ENCODE data around the gene TNFSF18.

Gene TNFSF18

GRCh38 chr1:172997941-172998361 is 52.8 kb downstream of the TNFSF18 start:
- Histone ChIP-seq H3K4me1 (ENCODE audit: low read length) (no peaks in the 10 kb centered on the region), H3K27me3 (ENCODE audit: low read depth, low read length) (no peaks in the 10 kb centered on the region), H2AFZ (ENCODE audit: low read depth, low read length) (no peak overlapping the region), H3K4me2 (ENCODE audit: low read length) (no peak overlapping the region), H3K4me3 (ENCODE audit: low read length) (no peak overlapping the region), H3K79me2 (ENCODE audit: low read length) (no peaks in the 10 kb centered on the region), H4K20me1 (ENCODE audit: insufficient read depth, low read length) (no peaks in the 10 kb centered on the region), H3K27ac (ENCODE audit: low read length) (no peak overlapping the region), H3K9me3 (ENCODE audit: insufficient read depth, low read length) (0 out of 2 replicates have a peak, but pooled peaks cover 3% of the 10 kb centered on the region), H3K9ac (ENCODE audit: low read length) (no peak overlapping the region), H3K36me3 (replicated peaks; ENCODE audit: low read depth, low read length) (no peaks in the 10 kb centered on the region)
- TF ChIP-seq, protein P1, sequence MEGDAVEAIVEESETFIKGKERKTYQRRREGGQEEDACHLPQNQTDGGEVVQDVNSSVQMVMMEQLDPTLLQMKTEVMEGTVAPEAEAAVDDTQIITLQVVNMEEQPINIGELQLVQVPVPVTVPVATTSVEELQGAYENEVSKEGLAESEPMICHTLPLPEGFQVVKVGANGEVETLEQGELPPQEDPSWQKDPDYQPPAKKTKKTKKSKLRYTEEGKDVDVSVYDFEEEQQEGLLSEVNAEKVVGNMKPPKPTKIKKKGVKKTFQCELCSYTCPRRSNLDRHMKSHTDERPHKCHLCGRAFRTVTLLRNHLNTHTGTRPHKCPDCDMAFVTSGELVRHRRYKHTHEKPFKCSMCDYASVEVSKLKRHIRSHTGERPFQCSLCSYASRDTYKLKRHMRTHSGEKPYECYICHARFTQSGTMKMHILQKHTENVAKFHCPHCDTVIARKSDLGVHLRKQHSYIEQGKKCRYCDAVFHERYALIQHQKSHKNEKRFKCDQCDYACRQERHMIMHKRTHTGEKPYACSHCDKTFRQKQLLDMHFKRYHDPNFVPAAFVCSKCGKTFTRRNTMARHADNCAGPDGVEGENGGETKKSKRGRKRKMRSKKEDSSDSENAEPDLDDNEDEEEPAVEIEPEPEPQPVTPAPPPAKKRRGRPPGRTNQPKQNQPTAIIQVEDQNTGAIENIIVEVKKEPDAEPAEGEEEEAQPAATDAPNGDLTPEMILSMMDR (IDR thresholded peaks at IDR 0.05; ENCODE audit: low read depth, low read length), result no peak
- TF ChIP-seq EZH2phosphoT487 (IDR thresholded peaks at IDR 0.05; ENCODE audit: low read depth), result no peak

GRCh38 chr1:172993640-172994039 is 57.1 kb downstream of the TNFSF18 start:
- no peak overlapping the region for H3K4me3 ChIP-seq (ENCODE audit: low read length)
- H3K79me2 ChIP-seq (ENCODE audit: low read length), result no peaks in the 10 kb centered on the region
- H4K20me1 ChIP-seq (ENCODE audit: insufficient read depth, low read length), result no peaks in the 10 kb centered on the region
- H3K27me3 ChIP-seq (ENCODE audit: low read depth, low read length), result no peaks in the 10 kb centered on the region
- no peak overlapping the region for H3K9ac ChIP-seq (ENCODE audit: low read length)
- no peaks in the 10 kb centered on the region for H3K4me1 ChIP-seq (ENCODE audit: low read length)
- no peak overlapping the region for H2AFZ ChIP-seq (ENCODE audit: low read depth, low read length)
- TF ChIP-seq EZH2phosphoT487 (IDR thresholded peaks at IDR 0.05; ENCODE audit: low read depth), result no peak
- H3K27ac ChIP-seq (ENCODE audit: low read length), result no peak overlapping the region
- H3K4me2 ChIP-seq (ENCODE audit: low read length), result no peak overlapping the region
- H3K9me3 ChIP-seq (ENCODE audit: insufficient read depth, low read length), result no peaks in the 10 kb centered on the region
- no peaks in the 10 kb centered on the region for H3K36me3 ChIP-seq (replicated peaks; ENCODE audit: low read depth, low read length)

DNA sequence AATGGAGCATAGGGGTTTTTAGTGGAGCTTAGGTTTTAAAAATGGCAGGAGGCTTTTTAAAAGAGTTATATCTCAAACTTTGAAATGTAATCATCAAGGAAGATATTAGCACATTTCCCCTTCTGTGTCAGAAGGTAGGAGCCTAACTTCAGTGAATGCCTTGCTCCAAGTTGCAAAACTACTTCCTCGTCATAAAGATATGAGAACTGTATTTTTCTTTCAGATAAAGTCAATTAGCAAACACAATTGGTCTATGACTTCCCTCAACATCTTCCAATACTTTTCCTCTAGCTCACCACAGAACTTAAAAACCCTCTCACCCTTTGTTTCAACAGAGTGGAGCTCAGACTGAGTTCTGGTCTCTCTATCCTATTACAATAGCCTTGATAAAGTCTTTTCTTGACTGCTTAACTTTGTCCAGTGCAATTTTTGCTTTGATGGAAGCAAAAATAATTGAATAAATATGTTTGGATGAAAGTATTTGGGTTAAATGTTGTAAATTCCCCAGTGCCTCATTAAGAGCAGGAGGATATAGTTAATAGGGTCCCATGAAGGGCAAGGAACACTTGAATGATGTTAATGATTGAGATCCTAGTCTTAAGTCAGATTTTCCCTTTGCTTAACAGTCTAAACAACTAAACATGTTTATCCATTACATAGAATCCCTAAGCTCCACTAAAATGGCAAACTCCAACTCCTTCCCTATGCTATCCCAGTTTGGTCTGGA is 58.9 kb downstream of the TNFSF18 start:
- H3K9ac ChIP-seq (ENCODE audit: low read length), result no peak overlapping the region
- no peaks in the 10 kb centered on the region for H3K4me1 ChIP-seq (ENCODE audit: low read length)
- H3K79me2 ChIP-seq (ENCODE audit: low read length), result no peaks in the 10 kb centered on the region
- H3K4me2 ChIP-seq (ENCODE audit: low read length), result no peak overlapping the region
- no peak for TF ChIP-seq EZH2phosphoT487 (IDR thresholded peaks at IDR 0.05; ENCODE audit: low read depth)
- H3K27me3 ChIP-seq (ENCODE audit: low read depth, low read length), result no peaks in the 10 kb centered on the region
- H3K4me3 ChIP-seq (ENCODE audit: low read length), result no peak overlapping the region
- H4K20me1 ChIP-seq (ENCODE audit: insufficient read depth, low read length), result no peaks in the 10 kb centered on the region
- no peak overlapping the region for H3K27ac ChIP-seq (ENCODE audit: low read length)
- H3K36me3 ChIP-seq (replicated peaks; ENCODE audit: low read depth, low read length), result no peaks in the 10 kb centered on the region
- H2AFZ ChIP-seq (ENCODE audit: low read depth, low read length), result no peak overlapping the region
- no peaks in the 10 kb centered on the region for H3K9me3 ChIP-seq (ENCODE audit: insufficient read depth, low read length)

GRCh38 chr1:172990598-172991215 is 60.0 kb downstream of the TNFSF18 start:
- no peak overlapping the region for H2AFZ ChIP-seq (ENCODE audit: low read depth, low read length)
- H3K9me3 ChIP-seq (ENCODE audit: insufficient read depth, low read length), result no peaks in the 10 kb centered on the region
- H3K9ac ChIP-seq (ENCODE audit: low read length), result no peak overlapping the region
- no peak for TF ChIP-seq EZH2phosphoT487 (IDR thresholded peaks at IDR 0.05; ENCODE audit: low read depth)
- TF ChIP-seq, protein P1 (IDR thresholded peaks at IDR 0.05; ENCODE audit: low read depth, low read length), result no peak
- H3K79me2 ChIP-seq (ENCODE audit: low read length), result no peaks in the 10 kb centered on the region
- no peaks in the 10 kb centered on the region for H3K36me3 ChIP-seq (replicated peaks; ENCODE audit: low read depth, low read length)
- H3K4me2 ChIP-seq (ENCODE audit: low read length), result no peak overlapping the region
- no peaks in the 10 kb centered on the region for H4K20me1 ChIP-seq (ENCODE audit: insufficient read depth, low read length)
- no peaks in the 10 kb centered on the region for H3K4me1 ChIP-seq (ENCODE audit: low read length)
- no peak overlapping the region for H3K4me3 ChIP-seq (ENCODE audit: low read length)
- H3K27me3 ChIP-seq (ENCODE audit: low read depth, low read length), result no peaks in the 10 kb centered on the region
- no peak overlapping the region for H3K27ac ChIP-seq (ENCODE audit: low read length)
